CD4-positive, alpha-beta T cell (primary cell): ENCODE data around the gene PLPP6. TPM values are rescaled to one million over a fixed set of nuclear protein-coding genes. Genes with fewer than 3 reads are reported as not detected.
A peak's percentile ranks its signal among the peaks of the same experiment; 100 is the strongest.

Experiments used
- ATAC-seq: fragments of 200-7000 bp; cut with Tn5 transposase; one replicate; pipeline ENCODE4 v1.10.0; 2022; ENCODE audit warnings: mild to moderate bottlenecking; ENCODE audit not compliant: poor library complexity
- CTCF ChIA-PET: fragments of 350-600 bp; sonication (Branson Sonifier 250); formaldehyde crosslinking; loops from one replicate; lab custom pipeline; 2021; ENCODE audit warnings: antibody characterized with exemption, inconsistent platforms; lab: Charles Lee
- POLR2A ChIA-PET: fragments of 350-600 bp; sonication (Branson Sonifier 250); formaldehyde crosslinking; loops from one replicate; lab custom pipeline; 2021; ENCODE audit warnings: antibody characterized with exemption, inconsistent platforms; lab: Charles Lee
- DNase-seq, 14 experiments: peaks; one replicate each; pipeline ENCODE4 v3.0.0-alpha.2; 2013 to 2020; ENCODE audit warnings: mixed read lengths in 2 of 14
- H3K27ac ChIP-seq, 2 donors: one replicate each; pipeline versions ENCODE4 v1.5.1 to v1.7.0; 2013; ENCODE audit warnings: low read length in 2 of 2, low read depth in 1 of 2, mild to moderate bottlenecking in 1 of 2
- H3K27me3 ChIP-seq, 2 experiments: 1 replicate in 1 of 2; 2 replicates in 1 of 2; pipeline versions ENCODE4 v1.6.1 to v1.7.0; 2013; ENCODE audit warnings: low read length in 2 of 2, control low read depth in 1 of 2, mild to moderate bottlenecking in 1 of 2, moderate library complexity in 1 of 2; ENCODE audit not compliant: insufficient read depth in 2 of 2, control insufficient read depth in 1 of 2
- H3K36me3 ChIP-seq: one replicate; pipeline ENCODE4 v1.6.1; 2013; ENCODE audit warnings: low read length, control low read depth; ENCODE audit not compliant: insufficient read depth
- H3K4me1 ChIP-seq: one replicate; pipeline ENCODE4 v1.6.1; 2013; ENCODE audit warnings: low read length, control low read depth; ENCODE audit not compliant: insufficient read depth
- H3K4me3 ChIP-seq: one replicate; pipeline ENCODE4 v1.5.1; 2013; ENCODE audit warnings: mild to moderate bottlenecking, low read length, moderate library complexity
- H3K9me3 ChIP-seq, 2 experiments: 1 replicate in 1 of 2; 2 replicates in 1 of 2; pipeline versions ENCODE4 v1.6.1 to v1.7.0; 2013; ENCODE audit warnings: low read length in 2 of 2, mild to moderate bottlenecking in 2 of 2, control low read depth in 1 of 2, moderate library complexity in 1 of 2; ENCODE audit not compliant: control insufficient read depth in 1 of 2, insufficient read depth in 1 of 2
- H3K27ac Mint-ChIP-seq: one replicate; pipeline ENCODE4 v1.8.0; 2020; ENCODE audit warnings: mixed read lengths
- H3K27me3 Mint-ChIP-seq: one replicate; pipeline ENCODE4 v1.8.0; 2021; ENCODE audit warnings: mixed read lengths
- H3K36me3 Mint-ChIP-seq: one replicate; pipeline ENCODE4 v1.8.0; 2021; ENCODE audit warnings: low read depth, mixed read lengths
- H3K4me1 Mint-ChIP-seq: one replicate; pipeline ENCODE4 v1.8.0; 2021; ENCODE audit warnings: low read depth, mixed read lengths
- H3K4me3 Mint-ChIP-seq: one replicate; pipeline ENCODE4 v1.8.0; 2020; ENCODE audit warnings: mild to moderate bottlenecking, mixed read lengths
- H3K9me3 Mint-ChIP-seq: one replicate; pipeline ENCODE4 v1.8.0; 2020; ENCODE audit warnings: mixed read lengths
- intact Hi-C, 2 experiments: fragments of 100-400 bp; cut with DNase I in 1 of 2; cut with micrococcal nuclease in 1 of 2; formaldehyde crosslinking; loops; one replicate each; pipeline versions ENCODE4 v1.15.1 to v1.9.0; 2023 to 2025; cut with DNase I, micrococcal nuclease
- total RNA-seq, 174 experiments: library from RNA in 2 of 174; stranded (reverse) in 2 of 174; gene quantifications; one replicate each; pipeline ENCODE4 v1.2.3 and lab custom pipeline; 2021 to 2026
- TF ChIP-seq, protein P1 (sequence below): fragments of 200-600 bp; IDR thresholded peaks from one replicate; pipeline ENCODE4 v1.8.0; 2022; ENCODE audit warnings: antibody characterized with exemption, mild to moderate bottlenecking

Gene PLPP6
- total RNA-seq, 2 experiments from 2014 or later = 8.9 to 10.5 TPM

- CTCF ChIA-PET = interaction anchor here (1.8 kb wide), 1 partner anchor 18 kb away, joined by 10 read pairs; the partner anchor contains the start of gene CDC37L1
- Histone ChIP-seq H3K27ac (peak overlapping the region in 1 of 2 donors; percentile 70), H3K4me3 (no peak overlapping the region), H3K9me3 (no peaks in the 10 kb centered on the region), H3K36me3 (no peaks in the 10 kb centered on the region), H3K4me1 (peaks cover 37% of the 10 kb centered on the region), H3K27me3 (no peaks in the 10 kb centered on the region)
- POLR2A ChIA-PET = interaction anchor here (0.7 to 1.5 kb wide), 2 partner anchors 21 to 1223 kb away, joined by 3 to 4 read pairs; no protein-coding TSS in a partner anchor
- Mint-ChIP-seq H3K4me3 (peak overlapping the region; percentile 97), H3K4me1 (peaks cover 47% of the 10 kb centered on the region), H3K27me3 (no peaks in the 10 kb centered on the region), H3K9me3 (no peaks in the 10 kb centered on the region), H3K36me3 (peaks cover 5% of the 10 kb centered on the region), H3K27ac (peak overlapping the region; percentile 88)
- intact Hi-C loops = loop anchor here (5.0 to 10.0 kb wide), 3 partner anchors 81 to 1136 kb away; partner anchors contain the start of genes AK3 (in 2 of the 2), RCL1 (in 1 of the 2) and RFX3 (in 1 of the 2)
- DNase-seq (no peak), ATAC-seq (no peak)
- TF ChIP-seq, protein P1, sequence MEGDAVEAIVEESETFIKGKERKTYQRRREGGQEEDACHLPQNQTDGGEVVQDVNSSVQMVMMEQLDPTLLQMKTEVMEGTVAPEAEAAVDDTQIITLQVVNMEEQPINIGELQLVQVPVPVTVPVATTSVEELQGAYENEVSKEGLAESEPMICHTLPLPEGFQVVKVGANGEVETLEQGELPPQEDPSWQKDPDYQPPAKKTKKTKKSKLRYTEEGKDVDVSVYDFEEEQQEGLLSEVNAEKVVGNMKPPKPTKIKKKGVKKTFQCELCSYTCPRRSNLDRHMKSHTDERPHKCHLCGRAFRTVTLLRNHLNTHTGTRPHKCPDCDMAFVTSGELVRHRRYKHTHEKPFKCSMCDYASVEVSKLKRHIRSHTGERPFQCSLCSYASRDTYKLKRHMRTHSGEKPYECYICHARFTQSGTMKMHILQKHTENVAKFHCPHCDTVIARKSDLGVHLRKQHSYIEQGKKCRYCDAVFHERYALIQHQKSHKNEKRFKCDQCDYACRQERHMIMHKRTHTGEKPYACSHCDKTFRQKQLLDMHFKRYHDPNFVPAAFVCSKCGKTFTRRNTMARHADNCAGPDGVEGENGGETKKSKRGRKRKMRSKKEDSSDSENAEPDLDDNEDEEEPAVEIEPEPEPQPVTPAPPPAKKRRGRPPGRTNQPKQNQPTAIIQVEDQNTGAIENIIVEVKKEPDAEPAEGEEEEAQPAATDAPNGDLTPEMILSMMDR = no peak
Observed at GRCh38 chr9:4661165-4661564, 929 bp upstream of the PLPP6 start.

DNA sequence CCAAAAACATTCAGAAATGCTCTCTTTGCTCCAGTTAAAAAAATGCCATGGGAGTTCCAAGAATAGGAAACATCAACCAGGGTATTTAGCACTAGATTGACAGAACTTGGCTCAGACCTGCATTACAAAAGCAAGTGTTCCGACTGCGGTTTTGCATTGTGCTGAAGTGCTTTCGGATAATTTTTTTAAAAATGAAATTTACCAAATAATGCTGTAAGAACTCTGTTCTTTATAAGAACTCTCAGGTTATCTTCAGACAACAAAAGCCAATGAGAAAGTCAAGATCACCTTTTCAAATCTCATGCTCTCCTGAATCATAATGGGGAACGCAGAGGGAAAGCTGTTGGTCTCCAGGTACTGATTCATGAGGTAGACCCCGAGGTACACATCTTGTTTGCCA, 483 bp upstream of the PLPP6 start:
- Histone ChIP-seq H3K4me3 (peak overlapping the region; percentile 81), H3K9me3 (no peaks in the 10 kb centered on the region), H3K4me1 (peaks cover 40% of the 10 kb centered on the region), H3K36me3 (no peaks in the 10 kb centered on the region), H3K27ac (peak overlapping the region; percentile 70 to 72), H3K27me3 (no peaks in the 10 kb centered on the region)
- peak overlapping the region; percentile 88 for H3K27ac Mint-ChIP-seq
- ChIA-PET CTCF (interaction anchor here (1.0 to 1.8 kb wide), 3 partner anchors 18 to 27 kb away, joined by 3 to 10 read pairs (median 4); partner anchors contain the start of gene CDC37L1), POLR2A (interaction anchor here (1.5 to 5.5 kb wide), 2 partner anchors 18 to 21 kb away, joined by 4 to 95 read pairs; partner anchors contain the start of gene CDC37L1)
- H3K4me1 Mint-ChIP-seq = peaks cover 51% of the 10 kb centered on the region
- intact Hi-C loops = loop anchor here (1.0 to 10.0 kb wide), 6 partner anchors 18 to 1137 kb away; partner anchors contain the start of genes AK3 (in 2 of the 2), RCL1 (in 2 of the 2), CDC37L1 (in 1 of the 2) and RFX3 (in 1 of the 2)
- H3K27me3 Mint-ChIP-seq = no peaks in the 10 kb centered on the region
- no peaks in the 10 kb centered on the region for H3K9me3 Mint-ChIP-seq
- DNase-seq (peak in 4 of 14 experiments; percentile 8 to 71 (median 34)), ATAC-seq (no peak)
- TF ChIP-seq, protein P1 = no peak
- peak overlapping the region; percentile 97 for H3K4me3 Mint-ChIP-seq
- H3K36me3 Mint-ChIP-seq = peaks cover 5% of the 10 kb centered on the region

DNA sequence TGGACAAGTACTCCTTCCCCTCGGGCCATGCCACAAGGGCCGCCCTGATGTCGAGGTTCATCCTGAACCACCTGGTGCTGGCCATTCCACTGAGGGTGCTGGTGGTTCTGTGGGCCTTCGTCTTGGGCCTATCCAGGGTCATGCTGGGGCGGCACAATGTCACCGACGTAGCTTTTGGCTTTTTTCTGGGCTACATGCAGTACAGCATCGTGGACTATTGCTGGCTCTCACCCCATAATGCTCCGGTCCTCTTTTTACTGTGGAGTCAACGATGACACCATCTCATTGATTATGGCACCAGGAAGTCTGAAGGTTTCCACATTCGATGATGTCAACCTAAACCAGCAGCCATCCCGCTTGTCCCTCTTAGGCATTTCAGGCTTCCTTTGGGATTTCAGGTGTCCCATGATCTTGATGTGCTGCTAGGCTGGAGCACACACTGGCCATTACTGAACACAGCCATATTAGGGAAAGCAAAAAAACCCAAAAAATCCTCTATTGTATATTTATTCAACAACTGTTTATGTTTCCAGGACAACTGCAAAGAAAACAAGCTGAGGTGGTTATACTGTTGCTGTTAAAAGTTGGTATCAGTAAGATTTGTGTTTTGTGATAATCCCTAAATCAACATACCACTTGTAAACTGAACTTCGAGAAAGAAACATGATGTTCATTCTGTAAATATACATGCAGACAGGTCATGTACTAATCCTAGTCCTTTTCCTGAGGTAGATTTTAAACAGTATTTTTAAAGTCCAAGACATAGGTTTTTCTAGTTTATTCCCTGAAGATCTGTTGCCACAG, 1.1 kb downstream of the PLPP6 start:
- DNase-seq = peak in 5 of 14 experiments; percentile 11 to 66 (median 36)
- H3K4me3 Mint-ChIP-seq = peak overlapping the region; percentile 97

More for the DNA sequence above, 1.1 kb downstream of the PLPP6 start:
- H3K4me1 Mint-ChIP-seq = peaks cover 67% of the 10 kb centered on the region
- peak overlapping the region; percentile 81 for H3K4me3 ChIP-seq
- H3K36me3 Mint-ChIP-seq = peaks cover 5% of the 10 kb centered on the region
- H3K9me3 ChIP-seq = no peaks in the 10 kb centered on the region
- intact Hi-C loops = loop anchor here (1.0 to 10.0 kb wide), 6 partner anchors 16 to 1138 kb away; partner anchors contain the start of genes AK3 (in 2 of the 2), CDC37L1 (in 2 of the 2), RCL1 (in 2 of the 2) and RFX3 (in 1 of the 2)
- no peaks in the 10 kb centered on the region for H3K36me3 ChIP-seq
- H3K27ac ChIP-seq = peak overlapping the region; percentile 47 to 72
- no peaks in the 10 kb centered on the region for H3K27me3 ChIP-seq
- TF ChIP-seq, protein P1 = no peak
- peaks cover 51% of the 10 kb centered on the region for H3K4me1 ChIP-seq
- no peaks in the 10 kb centered on the region for H3K27me3 Mint-ChIP-seq
- H3K9me3 Mint-ChIP-seq = no peaks in the 10 kb centered on the region
- peak; percentile 13 for ATAC-seq
- POLR2A ChIA-PET = interaction anchor here (0.7 to 5.5 kb wide), 6 partner anchors 14 to 526 kb away, joined by 3 to 95 read pairs (median 6); partner anchors contain the start of gene CDC37L1
- peak overlapping the region; percentile 88 for H3K27ac Mint-ChIP-seq
- CTCF ChIA-PET = interaction anchor here (0.9 to 3.9 kb wide), 6 partner anchors 16 to 86 kb away, joined by 3 to 22 read pairs (median 4); partner anchors contain the start of gene CDC37L1
